HG03097 (cell line): ENCODE results near the gene ZNF555.
A peak's percentile ranks its signal among the peaks of the same experiment; 100 is the strongest.
"Not testable (repeated sequence)": the region's sequence is repeated elsewhere in the genome, so short reads cannot be mapped to it uniquely, and the experiment has no call there.

ENCODE experiments used
- ATAC-seq: cut with Tn5 transposase; IDR thresholded peaks from one replicate; pipeline ENCODE4 v1.9.1; 2021; ENCODE audit not compliant: unreplicated experiment, low FRiP score

The ZNF555 gene

DNA sequence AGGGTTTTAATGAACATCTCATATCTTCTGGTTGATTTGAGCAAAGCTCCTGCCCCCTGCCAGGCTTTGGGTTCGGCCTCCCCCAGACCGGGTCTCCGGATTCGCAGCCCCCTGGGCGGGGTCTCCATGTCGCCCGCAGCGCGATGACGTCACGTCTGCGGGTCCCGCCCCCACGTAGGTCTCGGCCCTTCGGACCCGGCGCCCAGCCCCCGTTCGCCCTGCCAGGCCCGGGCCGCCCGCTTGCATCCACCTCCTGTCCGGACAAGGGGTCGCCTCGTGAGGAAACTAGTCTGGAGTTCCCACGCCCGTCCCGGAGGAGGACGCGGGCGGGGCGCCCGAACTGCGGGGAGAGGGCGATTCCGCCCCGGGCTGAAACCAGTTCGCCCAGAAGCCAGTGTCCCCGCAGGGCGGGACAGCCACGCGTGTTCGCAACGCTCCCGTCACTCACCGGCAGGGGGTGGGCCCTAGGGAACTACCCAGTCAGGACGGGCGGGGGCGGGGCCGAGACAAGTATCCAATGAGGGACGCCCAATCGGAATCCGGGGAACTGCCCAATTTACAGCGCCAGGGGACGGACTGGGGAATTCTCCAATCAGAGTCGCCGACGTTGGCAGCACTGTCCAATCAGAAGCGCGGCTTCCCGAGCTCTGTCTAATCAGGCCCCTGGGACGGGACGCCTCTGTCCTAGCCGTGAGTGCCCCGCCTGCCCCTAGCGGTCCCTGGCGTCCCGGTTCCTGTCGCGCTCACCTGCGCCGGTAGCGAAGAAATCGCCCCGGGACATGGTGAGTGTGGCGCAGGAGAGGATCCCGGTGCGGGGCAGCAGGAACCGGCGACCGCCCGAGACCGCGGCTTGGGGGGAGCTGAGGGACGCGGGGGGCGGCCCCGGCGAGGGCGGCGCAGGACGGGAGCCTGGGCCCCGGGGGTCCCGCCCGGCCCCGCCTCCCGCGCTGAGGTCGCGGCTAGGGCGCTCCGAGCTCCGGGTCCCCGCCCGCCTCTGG is at the start of gene ZNF555:
TSS of gene ZNF555 (plus strand) at position 682 of the 998 bp plus-strand sequence. CDS start at position 780, 98 bp downstream.
- peak; percentile 92 for ATAC-seq

- ATAC-seq = no peak
These were observed 49.4 kb upstream of the ZNF555 start for GRCh38 chr19:2791876-2792275.

GRCh38 chr19:2792666-2793065 is 48.6 kb upstream of the ZNF555 start:
- not testable (repeated sequence) for ATAC-seq

- ATAC-seq = no peak
These were observed 48.1 kb upstream of the ZNF555 start for GRCh38 chr19:2793126-2793525.

- no peak for ATAC-seq
These were observed 47.7 kb upstream of the ZNF555 start for GRCh38 chr19:2793577-2793976.

DNA sequence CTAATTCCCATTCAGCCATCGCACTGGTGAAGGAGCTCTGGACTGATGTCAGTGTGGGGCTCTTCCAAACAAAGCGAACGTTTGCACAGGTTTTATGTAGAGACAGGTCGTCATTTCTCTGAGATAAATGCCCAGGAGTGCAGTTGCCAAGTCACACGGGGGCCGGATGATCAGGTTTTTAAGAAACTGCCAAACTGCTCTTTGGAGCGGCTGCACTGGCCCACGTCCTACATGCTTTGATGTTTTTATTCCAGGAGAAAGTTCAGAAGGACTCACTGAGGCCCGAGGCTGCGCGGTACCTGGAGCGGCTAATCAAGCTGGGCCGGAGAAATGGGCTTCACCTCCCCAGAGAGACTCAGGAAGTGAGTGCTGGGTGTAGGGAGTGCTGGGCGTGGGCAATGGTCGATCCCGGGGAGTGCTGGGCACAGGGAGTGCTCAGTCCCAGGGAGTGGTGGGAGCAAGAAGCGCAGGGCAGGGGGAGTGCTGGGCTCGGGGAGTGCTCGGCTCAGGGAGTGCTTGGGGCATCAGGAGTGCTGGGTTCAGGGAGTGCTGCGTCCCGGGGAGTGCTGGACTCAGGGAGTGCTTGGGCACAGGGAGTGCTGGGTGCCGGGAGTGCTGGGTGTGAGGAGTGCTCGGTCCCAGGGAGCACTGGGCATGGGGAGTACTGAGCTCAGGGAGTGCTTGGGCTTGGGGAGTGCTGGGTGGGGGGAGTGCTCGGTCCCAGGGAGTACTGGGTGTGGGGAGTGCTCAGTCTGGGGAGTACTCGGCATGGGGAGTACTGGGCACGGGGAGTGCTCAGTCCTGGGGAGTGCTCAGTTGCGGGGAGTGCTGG is 45.2 kb upstream of the ZNF555 start:
- ATAC-seq = no peak

GRCh38 chr19:2796659-2797266 is 44.5 kb upstream of the ZNF555 start:
- no peak for ATAC-seq

GRCh38 chr19:2797280-2797679 is 44.0 kb upstream of the ZNF555 start:
- ATAC-seq = no peak

DNA sequence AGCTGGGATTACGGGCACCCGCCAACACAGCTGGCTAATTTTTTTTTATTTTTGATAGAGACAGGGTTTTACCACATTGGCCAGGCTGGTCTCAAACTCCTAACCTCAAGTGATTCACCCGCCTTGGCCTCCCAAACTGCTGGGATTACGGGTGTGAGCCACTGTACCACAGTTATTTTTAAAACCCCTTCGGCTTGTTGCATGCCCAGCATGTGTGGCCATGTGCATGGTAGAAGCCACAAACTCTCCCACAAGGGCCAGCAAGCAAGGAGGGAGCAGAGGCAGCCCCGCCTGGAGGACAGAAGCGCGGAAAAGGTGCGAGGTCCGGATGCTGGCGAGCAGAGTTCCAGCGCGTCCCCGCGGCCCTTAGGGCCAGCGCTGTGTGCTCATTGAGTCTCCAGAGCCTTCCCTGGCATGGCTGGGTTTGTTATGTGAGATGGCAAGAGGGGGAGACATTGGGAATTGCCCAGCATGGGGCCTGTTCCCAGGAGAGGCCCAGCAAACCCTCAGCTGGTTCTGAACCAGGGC is 43.1 kb upstream of the ZNF555 start:
- no peak for ATAC-seq

DNA sequence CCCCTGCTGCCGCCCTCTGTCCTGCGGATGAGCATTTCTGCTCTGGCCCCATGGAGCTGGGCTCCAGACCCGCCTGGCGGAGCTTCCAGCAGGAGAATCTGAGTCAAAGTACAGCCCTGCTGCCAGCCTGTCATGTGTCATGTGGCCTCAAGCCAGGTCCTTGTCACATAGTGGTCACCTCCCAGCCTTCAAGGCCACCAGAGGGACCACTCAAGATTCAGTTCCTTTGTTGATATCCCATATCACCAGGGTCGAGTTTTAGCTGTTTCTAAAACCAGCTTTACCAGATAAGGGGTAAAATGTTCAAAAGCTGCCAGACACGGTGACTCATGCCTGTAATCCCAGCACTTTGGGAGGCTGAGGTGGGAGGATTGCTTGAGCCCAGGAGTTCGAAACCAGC is 42.5 kb upstream of the ZNF555 start:
- ATAC-seq = no peak

DNA sequence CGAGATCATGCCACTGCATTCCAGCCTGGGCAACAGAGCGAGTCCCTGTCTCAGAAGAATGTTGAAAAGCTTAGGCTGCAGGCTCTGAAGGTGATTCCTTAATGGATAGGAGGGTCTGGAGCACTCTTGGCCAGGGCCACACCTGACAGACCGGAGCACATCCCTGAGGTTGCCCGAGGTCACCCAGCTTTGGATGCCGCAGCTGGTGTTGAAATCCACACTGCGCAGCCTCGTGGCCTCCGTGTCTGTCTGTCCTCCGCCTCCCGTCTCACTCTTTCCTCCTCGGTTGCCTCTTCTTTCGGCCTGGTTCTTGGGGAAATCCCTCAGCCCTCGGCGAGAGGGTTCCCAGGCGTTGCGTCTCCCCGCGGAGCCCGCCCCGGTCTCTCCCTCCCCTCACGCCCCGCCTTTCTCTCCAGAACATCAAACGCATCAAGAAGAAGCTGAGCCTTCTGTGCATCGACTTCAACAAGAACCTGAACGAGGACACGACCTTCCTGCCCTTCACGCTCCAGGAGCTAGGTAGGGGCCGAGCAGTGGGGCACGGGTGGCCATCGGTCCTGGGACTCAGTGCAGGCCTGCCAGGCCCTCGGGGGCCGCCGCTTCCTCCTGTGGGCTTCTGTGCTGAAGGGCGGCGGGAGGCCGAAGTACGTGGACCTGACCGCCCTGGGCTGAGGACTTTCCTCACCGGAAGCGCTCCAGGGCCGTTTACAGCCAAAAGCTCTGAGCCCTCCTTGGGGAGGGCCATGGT is 41.8 kb upstream of the ZNF555 start:
- no peak for ATAC-seq

DNA sequence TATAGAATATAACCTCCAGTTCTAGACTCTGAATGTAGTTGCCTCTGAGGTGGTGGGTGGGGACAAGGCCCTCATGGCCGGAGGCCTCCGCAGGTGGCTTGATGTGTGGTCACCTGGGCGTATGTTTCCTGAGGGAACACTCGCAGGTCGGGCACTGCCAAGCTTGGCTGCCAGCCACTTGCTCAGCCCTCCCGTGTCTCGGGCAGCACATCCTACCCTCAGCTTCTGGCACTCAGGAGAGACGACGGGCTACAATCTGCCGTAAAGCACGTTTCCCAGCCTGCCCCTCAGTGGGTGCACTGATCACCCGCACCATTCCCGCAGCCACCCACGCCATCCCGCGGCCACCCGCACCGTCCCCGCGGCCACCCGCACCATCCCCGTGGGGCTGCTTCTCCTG is 40.8 kb upstream of the ZNF555 start:
- no peak for ATAC-seq

DNA sequence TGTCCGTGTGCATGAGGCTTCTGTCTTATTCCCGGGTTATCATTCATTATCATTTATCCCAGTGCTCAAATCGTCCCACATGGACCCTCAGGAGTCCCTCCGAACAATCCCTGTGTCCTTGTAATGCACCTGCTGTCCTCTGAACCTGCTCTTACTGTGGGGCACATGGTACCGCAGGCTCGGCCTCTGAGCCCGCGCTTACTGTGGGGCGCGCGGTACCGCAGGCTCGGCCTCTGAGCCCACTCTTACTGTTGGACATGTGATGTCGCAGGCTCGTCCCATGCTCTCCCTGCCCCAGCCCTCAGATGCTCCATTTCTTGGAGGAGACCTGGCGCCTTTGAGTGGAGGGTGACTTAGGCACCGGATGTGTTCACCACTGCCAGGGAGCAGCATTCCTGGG is 38.4 kb upstream of the ZNF555 start:
- ATAC-seq = no peak

GRCh38 chr19:2803486-2804155 is 37.7 kb upstream of the ZNF555 start:
- ATAC-seq = no peak

DNA sequence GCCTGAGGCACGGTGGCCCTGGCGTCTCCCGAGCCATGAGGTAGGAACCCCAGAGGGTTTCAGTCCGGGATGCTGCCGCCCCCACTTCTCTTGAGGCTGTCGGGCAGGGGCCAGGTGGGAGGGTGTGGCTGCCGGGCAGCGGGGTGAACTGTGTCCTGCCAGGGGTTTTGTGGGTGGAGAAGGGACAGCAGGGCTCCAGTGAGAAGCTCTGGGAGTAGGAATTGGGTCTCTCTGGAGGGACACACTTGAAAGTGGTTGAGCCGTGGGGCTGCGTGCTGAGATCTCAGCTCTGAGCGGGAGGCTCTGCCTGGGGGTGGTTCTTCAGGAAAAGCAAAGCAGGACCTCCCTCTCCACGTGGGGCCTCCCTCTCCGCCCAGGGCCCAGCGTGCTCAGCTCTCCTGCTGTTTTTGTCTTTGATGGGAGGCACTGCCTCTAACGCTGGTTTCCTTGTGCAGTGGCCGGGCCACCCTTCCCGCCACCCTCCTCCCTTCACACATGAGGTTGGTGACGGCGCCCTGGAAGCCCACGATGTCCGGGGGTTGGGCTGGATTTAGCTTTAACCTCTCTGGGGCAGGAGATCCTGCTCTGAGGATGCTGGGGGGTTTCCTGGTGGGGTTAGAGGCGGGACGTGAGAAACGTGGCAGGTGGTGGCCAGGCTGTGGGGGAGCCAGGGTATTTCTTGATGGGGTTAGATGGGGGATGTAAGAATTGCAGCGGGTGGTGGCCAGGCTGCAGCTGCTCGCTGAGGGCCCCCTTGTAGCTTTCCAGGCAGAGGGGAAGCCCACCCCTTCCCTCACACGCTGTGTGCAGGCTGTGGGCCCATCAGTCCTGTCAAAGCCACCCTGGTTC is 36.9 kb upstream of the ZNF555 start:
- no peak for ATAC-seq

- no peak for ATAC-seq
These were observed 35.9 kb upstream of the ZNF555 start for GRCh38 chr19:2805261-2805900.

DNA sequence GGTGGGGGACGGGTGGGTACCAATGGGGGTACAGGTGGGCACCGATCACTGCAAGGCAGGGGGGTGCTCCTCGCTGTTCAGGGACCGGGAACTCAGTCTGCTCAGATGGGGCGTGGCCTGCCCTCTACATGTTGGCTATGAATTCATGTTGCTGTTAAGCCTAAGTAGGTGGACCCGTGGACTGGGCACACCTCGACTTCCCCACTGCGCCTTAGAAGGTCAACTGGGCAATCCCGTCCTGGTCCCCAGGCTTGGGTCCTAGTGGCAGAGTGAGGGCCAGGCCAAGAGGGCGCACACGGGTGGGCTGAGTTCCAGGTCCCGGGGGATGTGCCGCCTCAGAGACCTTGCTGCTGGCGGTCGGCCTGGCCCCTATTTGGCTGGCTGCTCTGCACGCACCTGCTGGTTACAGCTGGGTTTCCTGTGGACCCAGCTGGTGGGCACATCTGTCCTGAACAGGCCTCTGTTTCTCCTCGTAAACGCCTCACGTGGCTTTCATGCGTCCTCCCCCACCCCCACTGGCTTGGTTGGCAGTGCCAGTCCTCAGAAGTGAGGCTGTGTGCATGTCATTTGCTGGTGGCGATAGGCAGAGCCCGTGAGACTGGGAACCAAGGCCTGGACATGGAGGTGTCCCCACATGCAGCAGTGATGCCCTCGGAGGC is 35.2 kb upstream of the ZNF555 start:
- ATAC-seq = no peak
